Liver (tissue), 2 donors: ENCODE results near the gene TMEM43.

Source experiments
- EGR1 ChIP-seq, 2 donors: IDR thresholded peaks; 2 replicates each; pipeline ENCODE4 v1.6.1; 2016 to 2018; ENCODE audit warnings: antibody characterized with exemption in 2 of 2, low read depth in 2 of 2
- JUND ChIP-seq, 2 donors: IDR thresholded peaks; 2 replicates each; pipeline ENCODE4 v1.6.1; 2016; ENCODE audit warnings: antibody characterized with exemption in 2 of 2
- REST ChIP-seq: IDR thresholded peaks from 2 replicates; pipeline ENCODE4 v1.6.1; 2016; ENCODE audit warnings: antibody characterized with exemption, mild to moderate bottlenecking
- donor health status: healthy.

GRCh38 chr3:14124223-14124614 lies 633 bp upstream of the TMEM43 start:
- TF ChIP-seq JUND (IDR thresholded peaks at IDR 0.05): no peak
- TF ChIP-seq EGR1 (IDR thresholded peaks at IDR 0.05; ENCODE audit: low read depth in 2 of 2): no peak
- TF ChIP-seq REST: no peak
